Measurements from ENCODE around the gene LRFN3.
A peak's percentile ranks its signal among the peaks of the same experiment; 100 is the strongest.

DNA sequence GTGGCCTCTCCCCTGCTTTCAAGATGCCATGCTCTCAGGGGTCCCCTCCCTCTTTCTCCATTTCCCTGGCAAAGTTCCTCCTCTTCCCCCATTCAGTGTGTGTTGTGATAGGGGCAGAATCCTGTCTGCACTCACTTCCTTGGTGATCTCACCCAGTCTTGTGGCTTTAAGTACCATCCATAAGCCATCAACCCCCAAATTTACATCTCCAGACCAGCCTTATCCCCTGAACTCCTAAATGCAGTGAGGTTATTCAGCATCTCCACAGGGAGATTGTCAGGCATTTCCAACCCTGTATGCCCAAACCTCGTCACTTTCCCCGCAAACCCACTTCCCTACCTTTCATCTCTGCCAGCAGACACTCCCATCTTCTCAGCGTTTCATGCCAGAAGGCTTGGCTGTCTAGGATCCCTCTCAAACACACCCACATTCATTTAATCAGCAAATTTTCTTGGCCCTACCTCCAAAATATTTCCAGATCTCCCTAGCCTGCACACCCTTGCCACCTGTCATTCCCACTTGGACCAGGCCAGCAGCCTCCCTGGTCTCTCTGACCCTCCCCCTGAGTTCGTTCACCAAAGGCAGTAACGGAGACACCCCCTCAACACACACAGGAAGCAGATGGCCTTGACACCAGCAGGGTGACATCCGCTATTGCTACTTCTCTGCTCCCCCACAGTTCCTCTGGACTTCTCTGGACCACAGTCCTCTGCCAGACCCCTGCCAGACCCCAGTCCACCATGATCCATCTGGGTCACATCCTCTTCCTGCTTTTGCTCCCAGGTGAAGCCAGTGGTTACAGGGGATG lies 34.1 kb upstream of the LRFN3 start, which contains the start of gene HCST:
- TF ChIP-seq CTCF (IDR thresholded peaks at IDR 0.05 in 8 of 11, conservative IDR thresholded peaks at IDR 0.05 in 3 of 11) (peak in 1 of 11 experiments; percentile 27), POLR2A (IDR thresholded peaks at IDR 0.05) (no peak), POLR2AphosphoS5 (IDR thresholded peaks at IDR 0.05) (peak in 2 of 3 donors; percentile 53 to 68)
